Measurements from ENCODE around the gene SLC22A23. TPM values are rescaled to one million over a fixed set of nuclear protein-coding genes. Genes with fewer than 3 reads are reported as not detected.
A peak's percentile ranks its signal among the peaks of the same experiment; 100 is the strongest.

SLC22A23 gene
- total and polyA plus RNA-seq, 5 donors from 2014 or later: 0.24 to 6.3 (median 0.71) TPM

DNA sequence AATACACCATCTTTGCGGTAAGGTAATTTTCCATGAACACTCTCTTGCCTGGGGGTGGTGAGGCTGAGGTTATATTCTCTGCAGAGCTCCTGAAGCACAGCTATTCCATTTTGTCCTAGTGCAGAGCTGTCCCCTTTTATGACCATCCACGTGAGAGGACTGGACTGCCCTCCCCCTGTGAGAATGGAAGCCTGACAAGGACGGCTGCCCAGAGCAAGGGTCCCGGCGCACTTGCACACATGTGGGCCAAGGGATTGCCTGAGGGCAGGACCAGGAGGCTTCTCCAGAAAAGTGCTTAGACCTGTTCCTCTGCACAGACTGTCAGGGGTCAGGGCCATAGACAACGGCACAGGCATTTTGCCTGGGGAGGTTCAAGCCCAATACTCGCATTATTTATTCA lies 48.2 kb downstream of the SLC22A23 start:
- H3K27me3 Mint-ChIP-seq: no peaks in the 10 kb centered on the region
- H3K27me3 ChIP-seq (ENCODE audit: control insufficient read depth, insufficient read depth, low read length): peaks cover 3% of the 10 kb centered on the region
- peaks cover 12% of the 10 kb centered on the region for H3K36me3 Mint-ChIP-seq
- H3K4me3 ChIP-seq (ENCODE audit: low read depth, low read length): no peak overlapping the region
- H3K9me3 ChIP-seq (ENCODE audit: control insufficient read depth in 2 of 2, low read length in 2 of 2): no peaks in the 10 kb centered on the region
- no peaks in the 10 kb centered on the region for H3K36me3 ChIP-seq (ENCODE audit: control insufficient read depth, insufficient read depth, low read length)
- ATAC-seq (ENCODE audit: low read depth in 2 of 2): no peak
- no peak for DNase-seq
- H3K4me1 Mint-ChIP-seq: peaks cover 0 to 8% (median 3%) of the 10 kb centered on the region in 4 donors
- H3K4me1 ChIP-seq (ENCODE audit: control insufficient read depth, insufficient read depth, low read length, poor library complexity, severe bottlenecking): no peaks in the 10 kb centered on the region
- no peaks in the 10 kb centered on the region for H3K9me3 Mint-ChIP-seq
- H3K4me3 Mint-ChIP-seq: no peak overlapping the region
- peak overlapping the region in 1 of 3 donors; percentile 5 for H3K27ac Mint-ChIP-seq
- no peak overlapping the region for H3K27ac ChIP-seq (ENCODE audit: insufficient read depth, low read length, poor library complexity, severe bottlenecking)

DNA sequence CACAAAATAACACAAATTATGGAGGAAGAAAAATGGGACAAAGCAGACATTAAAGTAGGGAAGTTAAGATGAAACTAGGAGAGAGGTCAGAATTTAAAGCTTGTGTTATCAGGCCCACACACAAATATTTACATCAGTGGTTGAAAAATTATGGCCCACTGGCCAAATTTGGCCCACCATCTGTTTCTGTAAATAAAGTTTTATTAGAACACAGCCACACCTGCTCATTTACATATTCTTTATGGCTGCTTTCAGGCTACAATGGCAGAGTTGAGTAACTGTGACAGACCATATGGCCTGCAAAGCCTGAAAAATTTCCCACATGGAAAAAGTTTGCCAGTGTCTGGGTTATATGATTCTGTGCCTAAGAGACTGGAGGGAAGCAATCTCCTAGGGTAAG lies 49.0 kb downstream of the SLC22A23 start:
- no peak overlapping the region for H3K27ac Mint-ChIP-seq
- H3K27ac ChIP-seq (ENCODE audit: insufficient read depth, low read length, poor library complexity, severe bottlenecking): no peak overlapping the region
- no peaks in the 10 kb centered on the region for H3K9me3 Mint-ChIP-seq
- ATAC-seq (ENCODE audit: low read depth in 2 of 2) (no peak), DNase-seq (no peak)
- H3K27me3 ChIP-seq (ENCODE audit: control insufficient read depth, insufficient read depth, low read length): peaks cover 3% of the 10 kb centered on the region
- peaks cover 12% of the 10 kb centered on the region for H3K36me3 Mint-ChIP-seq
- H3K4me1 Mint-ChIP-seq: peaks cover 0 to 8% (median 3%) of the 10 kb centered on the region in 4 donors
- H3K9me3 ChIP-seq (ENCODE audit: control insufficient read depth in 2 of 2, low read length in 2 of 2): no peaks in the 10 kb centered on the region
- no peaks in the 10 kb centered on the region for H3K27me3 Mint-ChIP-seq
- H3K4me3 ChIP-seq (ENCODE audit: low read depth, low read length): no peak overlapping the region
- no peaks in the 10 kb centered on the region for H3K36me3 ChIP-seq (ENCODE audit: control insufficient read depth, insufficient read depth, low read length)
- no peaks in the 10 kb centered on the region for H3K4me1 ChIP-seq (ENCODE audit: control insufficient read depth, insufficient read depth, low read length, poor library complexity, severe bottlenecking)
- no peak overlapping the region for H3K4me3 Mint-ChIP-seq

DNA sequence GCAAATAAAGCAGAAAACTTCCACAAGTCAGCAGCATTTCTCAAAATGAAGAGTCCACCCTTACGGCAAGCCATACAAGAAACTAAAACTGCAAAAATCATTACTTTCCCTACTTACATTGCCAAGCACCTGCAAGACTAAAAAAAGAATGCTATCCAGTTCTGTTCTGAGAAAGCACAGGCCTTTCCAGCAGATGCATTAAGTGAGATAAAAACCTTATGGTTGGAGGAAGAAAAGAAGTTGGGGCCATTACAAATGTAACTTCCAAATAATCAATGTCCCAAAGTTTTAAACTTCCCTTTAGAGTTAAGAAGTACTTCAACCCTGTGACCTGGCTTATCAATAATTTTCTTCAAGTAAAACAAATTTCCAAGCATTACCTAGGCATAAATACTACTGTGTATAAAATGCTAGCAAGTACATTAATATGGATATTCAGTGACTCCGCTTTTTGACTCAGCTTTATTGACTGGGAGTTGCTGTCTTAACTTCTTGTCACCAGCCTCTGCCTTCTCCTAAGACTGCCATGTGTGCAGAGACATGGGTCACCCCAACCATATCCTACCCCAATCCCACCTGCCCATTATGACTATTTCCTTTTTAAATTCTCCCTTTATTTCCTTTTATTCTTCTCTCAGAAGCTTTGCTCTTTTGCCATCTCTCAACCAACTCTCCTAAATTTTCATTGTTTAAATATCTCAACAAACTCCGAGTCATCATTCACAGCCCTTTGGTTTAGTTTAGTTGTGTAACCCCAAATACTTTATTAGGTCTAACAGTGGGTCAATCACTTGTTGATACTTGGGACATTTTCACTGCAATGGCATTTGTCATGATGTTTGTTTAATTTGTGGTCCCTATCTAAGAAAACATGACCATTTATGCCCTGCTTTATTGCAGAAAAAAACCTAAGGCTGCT lies 49.7 kb downstream of the SLC22A23 start:
- Mint-ChIP-seq H3K27me3 (peaks cover 3% of the 10 kb centered on the region), H3K27ac (no peak overlapping the region), H3K36me3 (peaks cover 12% of the 10 kb centered on the region), H3K4me1 (peaks cover 0 to 8% (median 3%) of the 10 kb centered on the region in 4 donors), H3K9me3 (no peaks in the 10 kb centered on the region), H3K4me3 (no peak overlapping the region)
- Histone ChIP-seq H3K27me3 (ENCODE audit: control insufficient read depth, insufficient read depth, low read length) (peaks cover 3% of the 10 kb centered on the region), H3K4me1 (ENCODE audit: control insufficient read depth, insufficient read depth, low read length, poor library complexity, severe bottlenecking) (no peaks in the 10 kb centered on the region), H3K4me3 (ENCODE audit: low read depth, low read length) (no peak overlapping the region), H3K36me3 (ENCODE audit: control insufficient read depth, insufficient read depth, low read length) (no peaks in the 10 kb centered on the region), H3K27ac (ENCODE audit: insufficient read depth, low read length, poor library complexity, severe bottlenecking) (no peak overlapping the region), H3K9me3 (ENCODE audit: control insufficient read depth in 2 of 2, low read length in 2 of 2) (no peaks in the 10 kb centered on the region)
- no peak for ATAC-seq (ENCODE audit: low read depth in 2 of 2)
- DNase-seq: no peak

DNA sequence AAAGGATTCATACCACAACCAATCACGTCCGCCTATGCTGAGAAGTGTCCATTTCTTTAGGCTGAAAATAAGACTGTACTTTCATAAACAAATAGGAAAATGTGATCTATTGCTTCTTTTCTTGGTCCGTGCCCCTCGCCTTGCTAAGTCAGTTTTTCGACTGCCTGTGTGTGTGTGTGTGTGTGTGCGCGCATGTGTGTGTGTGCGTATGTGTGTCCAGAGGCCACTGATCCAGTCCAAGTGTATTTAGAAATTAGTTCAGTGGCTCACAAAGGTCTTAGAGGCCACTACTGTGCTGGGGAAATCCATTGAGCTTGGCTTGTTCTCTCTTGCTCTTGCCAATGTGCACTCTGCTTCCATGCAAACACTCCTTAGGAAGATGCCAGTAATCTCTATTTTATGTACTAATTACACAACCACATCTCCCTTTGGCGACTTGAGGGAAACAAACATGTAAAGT lies 50.5 kb downstream of the SLC22A23 start:
- DNase-seq (no peak), ATAC-seq (ENCODE audit: low read depth in 2 of 2) (no peak)
- Mint-ChIP-seq H3K36me3 (peaks cover 18% of the 10 kb centered on the region), H3K9me3 (no peaks in the 10 kb centered on the region), H3K27me3 (peaks cover 4% of the 10 kb centered on the region), H3K4me1 (peaks cover 0 to 8% (median 4%) of the 10 kb centered on the region in 4 donors), H3K27ac (no peak overlapping the region), H3K4me3 (no peak overlapping the region)
- H3K4me3 ChIP-seq (ENCODE audit: low read depth, low read length): no peak overlapping the region
- H3K36me3 ChIP-seq (ENCODE audit: control insufficient read depth, insufficient read depth, low read length): no peaks in the 10 kb centered on the region
- no peaks in the 10 kb centered on the region for H3K9me3 ChIP-seq (ENCODE audit: control insufficient read depth in 2 of 2, low read length in 2 of 2)
- H3K27ac ChIP-seq (ENCODE audit: insufficient read depth, low read length, poor library complexity, severe bottlenecking): no peak overlapping the region
- no peaks in the 10 kb centered on the region for H3K4me1 ChIP-seq (ENCODE audit: control insufficient read depth, insufficient read depth, low read length, poor library complexity, severe bottlenecking)
- peaks cover 3% of the 10 kb centered on the region for H3K27me3 ChIP-seq (ENCODE audit: control insufficient read depth, insufficient read depth, low read length)

DNA sequence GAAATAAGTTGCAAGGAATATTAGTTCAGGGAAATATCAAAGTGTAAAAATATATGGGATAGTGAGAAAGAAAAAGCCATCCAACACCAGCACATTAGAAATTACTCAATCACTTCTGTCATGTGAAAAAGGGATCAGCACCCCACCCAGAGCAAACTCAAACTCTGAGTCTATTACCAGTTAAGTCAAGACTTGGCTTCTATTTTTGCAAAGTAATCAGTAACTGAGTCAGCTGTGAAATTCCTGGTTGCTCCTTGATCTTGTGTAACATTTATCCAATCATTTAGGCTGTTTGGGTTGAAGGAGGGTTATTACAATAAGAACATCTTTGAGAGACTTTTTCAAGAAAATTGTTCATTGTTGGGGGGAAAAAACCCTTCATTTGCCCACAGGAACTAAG lies 51.2 kb downstream of the SLC22A23 start:
- Mint-ChIP-seq H3K36me3 (peaks cover 18% of the 10 kb centered on the region), H3K4me1 (peaks cover 0 to 4% (median under 1%) of the 10 kb centered on the region in 4 donors), H3K9me3 (no peaks in the 10 kb centered on the region), H3K27me3 (peaks cover 4% of the 10 kb centered on the region), H3K27ac (no peak overlapping the region), H3K4me3 (no peak overlapping the region)
- DNase-seq (no peak), ATAC-seq (ENCODE audit: low read depth in 2 of 2) (no peak)
- Histone ChIP-seq H3K4me1 (ENCODE audit: control insufficient read depth, insufficient read depth, low read length, poor library complexity, severe bottlenecking) (no peaks in the 10 kb centered on the region), H3K27me3 (ENCODE audit: control insufficient read depth, insufficient read depth, low read length) (peaks cover 3% of the 10 kb centered on the region), H3K9me3 (ENCODE audit: control insufficient read depth in 2 of 2, low read length in 2 of 2) (no peaks in the 10 kb centered on the region), H3K36me3 (ENCODE audit: control insufficient read depth, insufficient read depth, low read length) (no peaks in the 10 kb centered on the region), H3K27ac (ENCODE audit: insufficient read depth, low read length, poor library complexity, severe bottlenecking) (no peak overlapping the region), H3K4me3 (ENCODE audit: low read depth, low read length) (no peak overlapping the region)

DNA sequence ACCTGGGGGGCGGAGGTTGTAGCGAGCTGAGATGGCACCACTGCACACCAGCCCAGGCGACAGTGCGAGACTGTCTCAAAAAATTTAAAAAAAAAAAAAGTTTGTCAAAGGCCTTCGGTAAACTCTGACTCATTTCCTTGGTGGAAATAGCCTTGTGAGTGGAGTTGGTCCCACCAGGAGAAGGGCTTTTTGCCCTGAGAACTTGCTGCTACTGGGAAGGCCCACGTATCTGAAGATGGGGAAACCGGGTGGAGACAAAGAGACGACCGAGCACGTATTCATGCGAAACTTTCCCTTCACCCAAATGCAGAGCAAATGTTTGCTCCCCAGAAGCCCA lies 51.7 kb downstream of the SLC22A23 start:
- Mint-ChIP-seq H3K9me3 (no peaks in the 10 kb centered on the region), H3K36me3 (peaks cover 18% of the 10 kb centered on the region), H3K27me3 (peaks cover 4% of the 10 kb centered on the region), H3K4me1 (peaks cover 0 to 3% (median 0%) of the 10 kb centered on the region in 4 donors), H3K27ac (no peak overlapping the region), H3K4me3 (no peak overlapping the region)
- Histone ChIP-seq H3K36me3 (ENCODE audit: control insufficient read depth, insufficient read depth, low read length) (no peaks in the 10 kb centered on the region), H3K4me1 (ENCODE audit: control insufficient read depth, insufficient read depth, low read length, poor library complexity, severe bottlenecking) (no peaks in the 10 kb centered on the region), H3K27ac (ENCODE audit: insufficient read depth, low read length, poor library complexity, severe bottlenecking) (no peak overlapping the region), H3K9me3 (ENCODE audit: control insufficient read depth in 2 of 2, low read length in 2 of 2) (no peaks in the 10 kb centered on the region), H3K4me3 (ENCODE audit: low read depth, low read length) (no peak overlapping the region), H3K27me3 (ENCODE audit: control insufficient read depth, insufficient read depth, low read length) (peaks cover 3% of the 10 kb centered on the region)
- no peak for ATAC-seq (ENCODE audit: low read depth in 2 of 2)
- no peak for DNase-seq

DNA sequence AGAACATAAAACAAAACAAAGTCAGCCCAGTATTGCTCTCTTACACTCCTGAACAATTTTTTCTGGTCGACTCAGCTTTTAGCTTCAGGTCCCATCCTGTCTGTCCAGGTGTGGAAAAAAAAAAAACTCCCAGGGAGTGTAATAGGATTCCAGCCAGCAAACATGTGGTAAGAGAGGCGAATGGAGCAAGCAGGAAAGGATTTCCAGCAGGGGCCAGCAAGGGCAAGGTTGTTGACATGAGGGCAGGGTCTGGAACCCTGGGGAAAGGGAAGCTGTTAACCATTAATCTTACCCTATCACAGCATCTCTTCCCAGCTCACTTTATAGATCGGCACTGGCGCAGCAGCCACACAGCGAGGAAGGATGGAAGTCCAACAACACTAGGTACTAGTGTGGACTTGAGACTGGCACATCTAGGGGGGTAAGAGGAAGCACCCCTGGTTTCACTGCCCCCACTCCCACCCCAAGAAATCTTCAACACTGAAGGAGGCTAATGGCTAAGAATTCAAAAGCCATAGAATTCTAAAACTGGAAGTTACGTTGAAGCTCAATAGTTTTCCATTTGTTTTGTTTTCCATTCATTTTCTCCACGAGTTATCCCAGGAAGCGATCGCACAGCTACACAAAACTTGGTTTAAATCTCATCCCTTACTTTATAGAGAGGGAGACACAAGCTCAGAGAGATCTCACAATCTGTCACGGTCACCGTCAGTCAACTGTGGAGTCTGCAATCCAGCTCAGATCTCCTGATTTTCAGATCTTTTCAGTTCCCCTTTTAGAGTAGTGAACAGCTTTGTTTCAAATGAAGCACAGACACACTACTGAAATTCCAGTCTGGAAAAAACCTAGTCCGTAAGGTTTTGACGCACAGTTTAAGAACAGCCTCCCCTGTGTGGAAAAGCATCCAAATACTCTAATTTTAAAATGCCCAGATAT lies 53.3 kb downstream of the SLC22A23 start:
- Mint-ChIP-seq H3K27me3 (peaks cover 4% of the 10 kb centered on the region), H3K9me3 (no peaks in the 10 kb centered on the region), H3K4me3 (no peak overlapping the region), H3K4me1 (peaks cover 0 to 3% (median 0%) of the 10 kb centered on the region in 4 donors), H3K27ac (peak overlapping the region in 1 of 3 donors; percentile 20), H3K36me3 (peaks cover 18% of the 10 kb centered on the region)
- H3K27me3 ChIP-seq (ENCODE audit: control insufficient read depth, insufficient read depth, low read length): peaks cover 3% of the 10 kb centered on the region
- no peak for DNase-seq
- no peaks in the 10 kb centered on the region for H3K9me3 ChIP-seq (ENCODE audit: control insufficient read depth in 2 of 2, low read length in 2 of 2)
- no peak for ATAC-seq (ENCODE audit: low read depth in 2 of 2)
- H3K36me3 ChIP-seq (ENCODE audit: control insufficient read depth, insufficient read depth, low read length): no peaks in the 10 kb centered on the region
- no peak overlapping the region for H3K27ac ChIP-seq (ENCODE audit: insufficient read depth, low read length, poor library complexity, severe bottlenecking)
- H3K4me3 ChIP-seq (ENCODE audit: low read depth, low read length): no peak overlapping the region
- H3K4me1 ChIP-seq (ENCODE audit: control insufficient read depth, insufficient read depth, low read length, poor library complexity, severe bottlenecking): no peaks in the 10 kb centered on the region
